Choroid plexus epithelial cell (primary cell): ENCODE data around the gene RBMS1.

Experiments used
- DNase-seq: peaks from one replicate; pipeline ENCODE4 v3.0.0-alpha.2; 2010; ENCODE audit warnings: low read depth
- H3K4me3 ChIP-seq: 2 replicates; pipeline ENCODE4 v1.5.1; 2011; ENCODE audit warnings: low read depth, mild to moderate bottlenecking, control low read depth, low read length, moderate library complexity
- CTCF ChIP-seq: conservative IDR thresholded peaks from 2 replicates; pipeline ENCODE4 v1.5.1; 2011; ENCODE audit warnings: low read depth, mild to moderate bottlenecking, control low read depth, inconsistent platforms, low read length, moderate library complexity

The RBMS1 gene

DNA sequence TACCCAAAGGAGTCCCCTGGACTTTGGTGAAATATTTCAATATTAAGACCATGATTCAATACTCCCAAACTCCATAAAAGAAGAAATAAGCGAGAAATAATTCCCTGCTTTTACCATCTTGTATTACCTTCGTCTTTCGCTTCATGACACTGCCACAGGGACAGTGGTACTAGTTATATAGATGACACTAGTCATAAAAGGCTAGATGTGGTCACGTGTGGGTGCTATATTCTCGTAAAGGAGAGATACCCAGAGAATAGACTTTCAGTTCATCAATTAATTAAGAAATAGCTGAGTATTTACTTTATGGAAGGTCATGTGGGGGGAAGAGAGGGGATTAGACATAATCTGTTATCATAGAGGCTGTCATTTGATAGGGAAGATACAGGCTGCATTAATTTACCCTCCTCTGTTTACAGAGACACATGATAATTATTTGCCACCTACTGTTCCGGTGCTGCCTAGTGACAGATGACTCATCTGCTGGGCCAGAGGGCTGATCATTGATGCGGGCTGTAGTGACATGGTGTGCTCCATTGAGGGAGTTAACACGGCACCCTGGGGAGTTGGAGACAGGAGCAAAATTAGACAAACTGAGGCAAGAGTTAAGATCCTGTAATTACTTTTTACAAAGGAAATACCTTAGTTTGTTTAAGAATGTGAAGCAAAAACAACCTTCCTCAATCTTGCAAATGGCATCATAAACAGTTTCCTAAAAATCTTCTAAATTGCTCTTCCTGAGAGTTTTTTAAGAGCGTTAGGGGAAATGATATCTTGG is 215.3 kb downstream of the RBMS1 start:
- no peak overlapping the region for H3K4me3 ChIP-seq
- no peak for DNase-seq
- no peak for TF ChIP-seq CTCF

GRCh38 chr2:160277151-160277550 is 216.5 kb downstream of the RBMS1 start:
- no peak overlapping the region for H3K4me3 ChIP-seq
- no peak for DNase-seq
- no peak for TF ChIP-seq CTCF

- no peak overlapping the region for H3K4me3 ChIP-seq
- no peak for DNase-seq
- no peak for TF ChIP-seq CTCF
These were observed 218.0 kb downstream of the RBMS1 start for GRCh38 chr2:160275656-160276055.

DNA sequence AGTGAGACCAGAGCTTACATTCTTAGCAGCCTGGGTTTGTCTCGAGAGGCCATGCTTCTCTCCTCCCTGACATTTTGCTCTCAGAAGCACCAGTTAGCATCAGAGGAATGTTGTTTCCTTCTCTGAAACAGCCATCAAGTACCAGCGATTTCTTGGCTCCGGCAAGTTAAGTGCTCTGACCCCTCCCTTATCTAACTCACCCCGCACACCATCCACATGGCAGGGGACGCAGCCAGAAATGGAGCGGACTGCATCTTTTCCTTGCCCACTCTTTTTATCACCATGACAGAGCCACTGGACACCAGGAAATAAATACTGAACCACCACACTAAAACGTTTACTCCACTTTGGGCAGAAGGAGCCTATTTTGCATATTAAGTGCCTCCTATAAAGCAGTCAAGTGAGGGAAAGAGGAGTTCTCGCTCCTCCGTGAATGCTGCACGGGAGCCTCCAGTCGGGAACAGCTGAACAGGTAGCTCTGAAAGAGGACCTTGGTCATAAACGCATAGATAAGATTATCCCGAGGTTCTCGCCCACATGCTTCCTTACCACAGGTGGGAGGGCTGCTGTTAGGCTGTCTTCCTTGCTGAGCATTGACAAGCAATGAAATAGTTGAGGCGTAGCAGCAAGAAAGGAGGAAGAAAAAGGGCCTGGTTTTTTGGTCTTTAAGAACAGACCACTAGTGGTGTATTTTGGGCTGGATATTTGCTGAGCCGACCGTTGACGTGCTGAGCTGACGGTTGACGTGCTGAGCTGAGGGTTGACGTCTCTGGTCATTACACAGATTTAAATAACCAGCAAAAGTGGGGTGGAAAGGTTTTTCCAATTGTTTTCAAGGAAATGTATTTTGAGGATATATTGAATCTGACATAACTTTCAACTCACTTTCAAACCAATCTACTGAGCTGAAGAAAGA is 222.2 kb downstream of the RBMS1 start:
- no peak for TF ChIP-seq CTCF
- DNase-seq = no peak
- H3K4me3 ChIP-seq = no peak overlapping the region

DNA sequence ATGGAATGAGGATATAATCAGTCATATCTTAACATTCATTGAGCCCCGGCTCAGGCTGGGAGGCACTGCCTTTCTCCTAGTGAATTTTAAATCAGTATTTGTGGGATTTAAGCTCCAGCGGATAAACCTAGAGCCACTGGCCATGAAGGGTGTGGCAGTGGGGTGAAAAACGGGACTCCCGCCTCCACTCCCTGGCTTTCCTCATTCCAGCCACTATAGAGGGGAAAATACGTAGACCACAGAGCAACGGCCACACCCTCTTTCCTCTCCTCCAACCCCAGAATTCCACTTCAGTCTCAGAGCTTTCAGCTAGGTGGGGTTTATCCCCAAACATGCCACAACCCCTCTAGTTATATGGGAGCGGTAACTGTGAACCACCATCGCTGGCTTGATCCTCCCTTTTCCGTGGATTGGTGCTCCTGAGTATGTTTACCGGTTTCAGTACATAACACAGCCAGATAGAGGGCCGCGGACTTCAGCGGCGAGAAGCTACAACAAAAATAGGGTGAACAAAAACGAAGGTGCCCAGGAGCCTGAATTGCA is 223.0 kb downstream of the RBMS1 start:
- TF ChIP-seq CTCF = no peak
- H3K4me3 ChIP-seq = no peak overlapping the region

DNA sequence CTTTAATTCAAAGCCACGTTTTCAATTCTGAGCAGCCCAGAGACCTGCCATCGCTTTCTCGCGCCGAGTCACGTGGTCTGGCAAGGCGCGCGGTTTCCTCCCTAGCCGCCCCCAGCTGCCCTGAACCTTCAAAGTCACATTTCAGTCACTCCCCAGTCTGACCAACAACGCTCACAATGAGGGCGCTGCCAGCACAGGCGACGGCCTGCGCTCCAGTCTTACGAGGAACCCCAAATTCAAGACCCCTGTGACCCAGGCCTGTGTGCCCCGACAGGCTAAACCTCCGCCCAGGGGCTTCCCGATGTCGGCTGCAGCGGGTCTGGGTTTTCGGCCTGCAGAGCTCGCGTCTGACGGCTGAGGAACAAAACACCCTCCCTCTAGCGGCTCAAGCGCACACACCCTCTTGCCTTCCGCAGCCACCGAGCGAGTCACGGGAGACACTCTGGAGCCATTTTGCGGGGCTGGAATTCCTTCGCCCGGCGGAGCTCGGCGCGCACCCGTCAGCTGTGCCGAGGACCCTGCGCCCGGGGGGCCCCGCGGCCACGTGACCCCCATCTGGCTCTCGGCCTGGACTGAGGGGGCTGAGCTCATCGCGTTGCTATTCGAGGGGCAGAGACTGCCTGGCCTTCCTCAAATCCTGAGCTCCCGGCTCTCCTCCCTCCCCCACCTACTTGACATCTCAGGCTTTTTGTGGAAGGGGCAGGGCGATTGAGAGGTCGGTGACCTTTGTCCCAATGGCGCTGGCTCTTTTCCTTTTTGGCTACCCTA is 223.6 kb downstream of the RBMS1 start:
- DNase-seq = peak; percentile 97
- H3K4me3 ChIP-seq = peak overlapping the region; percentile 55
- TF ChIP-seq CTCF = peak; percentile 81

More for the DNA sequence above, 223.0 kb downstream of the RBMS1 start:
- no peak for DNase-seq
